ENCODE results near the gene FEZ2. TPM values are rescaled to one million over a fixed set of nuclear protein-coding genes. Genes with fewer than 3 reads are reported as not detected.
A peak's percentile ranks its signal among the peaks of the same experiment; 100 is the strongest.

Gene FEZ2
- polyA plus RNA-seq, 1 experiment: 38.3 TPM

GRCh38 chr2:36538335-36538734 lies 59.6 kb downstream of the FEZ2 start:
- Histone ChIP-seq H3K27me3 (ENCODE audit: control insufficient read depth, insufficient read depth, low read length) (no peaks in the 10 kb centered on the region), H3K4me3 (ENCODE audit: low read depth, low read length) (no peak overlapping the region), H3K36me3 (ENCODE audit: control insufficient read depth, insufficient read depth, low read length) (peaks cover 12% of the 10 kb centered on the region)
- TF ChIP-seq CTCF (IDR thresholded peaks at IDR 0.05; ENCODE audit: insufficient read depth, low read depth, low read length): no peak
- no peak for DNase-seq (ENCODE audit: low read depth)
- ChIA-PET CTCF (interaction anchor here (1.1 to 3.2 kb wide), 2 partner anchors 126 to 186 kb away, joined by 3 to 13 read pairs; no protein-coding TSS in a partner anchor), POLR2A (no interaction called here)

GRCh38 chr2:36536776-36537175 lies 61.2 kb downstream of the FEZ2 start:
- CTCF ChIA-PET: interaction anchor here (1.0 to 3.2 kb wide), 2 partner anchors 127 to 184 kb away, joined by 5 to 13 read pairs; no protein-coding TSS in a partner anchor
- DNase-seq (ENCODE audit: low read depth): no peak
- H3K4me3 ChIP-seq (ENCODE audit: low read depth, low read length): no peak overlapping the region
- H3K36me3 ChIP-seq (ENCODE audit: control insufficient read depth, insufficient read depth, low read length): peaks cover 17% of the 10 kb centered on the region
- no peaks in the 10 kb centered on the region for H3K27me3 ChIP-seq (ENCODE audit: control insufficient read depth, insufficient read depth, low read length)
- POLR2A ChIA-PET: no interaction called here
- TF ChIP-seq CTCF (IDR thresholded peaks at IDR 0.05; ENCODE audit: insufficient read depth, low read depth, low read length): no peak

- DNase-seq (ENCODE audit: low read depth): no peak
- H3K27me3 ChIP-seq (ENCODE audit: control insufficient read depth, insufficient read depth, low read length): no peaks in the 10 kb centered on the region
- ChIA-PET POLR2A (no interaction called here), CTCF (no interaction called here)
- H3K4me3 ChIP-seq (ENCODE audit: low read depth, low read length): no peak overlapping the region
- TF ChIP-seq CTCF (IDR thresholded peaks at IDR 0.05; ENCODE audit: insufficient read depth, low read depth, low read length): no peak
- peaks cover 17% of the 10 kb centered on the region for H3K36me3 ChIP-seq (ENCODE audit: control insufficient read depth, insufficient read depth, low read length)
These were observed 62.9 kb downstream of the FEZ2 start for GRCh38 chr2:36535099-36535498.

GRCh38 chr2:36534275-36534799 lies 63.6 kb downstream of the FEZ2 start:
- H3K36me3 ChIP-seq (ENCODE audit: control insufficient read depth, insufficient read depth, low read length): peaks cover 17% of the 10 kb centered on the region

GRCh38 chr2:36530983-36531354 lies 67.0 kb downstream of the FEZ2 start:
- TF ChIP-seq CTCF (IDR thresholded peaks at IDR 0.05; ENCODE audit: insufficient read depth, low read depth, low read length): peak; percentile 20; the same call in 1 of the 2 replicates
- Histone ChIP-seq H3K4me3 (ENCODE audit: low read depth, low read length) (no peak overlapping the region), H3K27me3 (ENCODE audit: control insufficient read depth, insufficient read depth, low read length) (no peaks in the 10 kb centered on the region), H3K36me3 (ENCODE audit: control insufficient read depth, insufficient read depth, low read length) (peaks cover 8% of the 10 kb centered on the region)
- CTCF ChIA-PET: interaction anchor here (1.0 to 1.4 kb wide), 2 partner anchors 10 to 21 kb away, joined by 3 read pairs; no protein-coding TSS in a partner anchor
- DNase-seq (ENCODE audit: low read depth): no peak
- POLR2A ChIA-PET: no interaction called here

More at GRCh38 chr2:36534275-36534799, 63.6 kb downstream of the FEZ2 start:
- CTCF ChIA-PET: no interaction called here
- H3K4me3 ChIP-seq (ENCODE audit: low read depth, low read length): no peak overlapping the region
- no peak for TF ChIP-seq CTCF (IDR thresholded peaks at IDR 0.05; ENCODE audit: insufficient read depth, low read depth, low read length)
- POLR2A ChIA-PET: no interaction called here
- no peaks in the 10 kb centered on the region for H3K27me3 ChIP-seq (ENCODE audit: control insufficient read depth, insufficient read depth, low read length)
- DNase-seq (ENCODE audit: low read depth): no peak
